GM12801 (cell line): ENCODE data around the gene KDM1A.

Experiments used
- CTCF ChIP-seq: IDR thresholded peaks from one replicate; pipeline ENCODE4 v1.5.1; 2011; ENCODE audit warnings: control low read depth; ENCODE audit not compliant: insufficient read length; ENCODE audit errors: extremely low read depth

Gene KDM1A

DNA sequence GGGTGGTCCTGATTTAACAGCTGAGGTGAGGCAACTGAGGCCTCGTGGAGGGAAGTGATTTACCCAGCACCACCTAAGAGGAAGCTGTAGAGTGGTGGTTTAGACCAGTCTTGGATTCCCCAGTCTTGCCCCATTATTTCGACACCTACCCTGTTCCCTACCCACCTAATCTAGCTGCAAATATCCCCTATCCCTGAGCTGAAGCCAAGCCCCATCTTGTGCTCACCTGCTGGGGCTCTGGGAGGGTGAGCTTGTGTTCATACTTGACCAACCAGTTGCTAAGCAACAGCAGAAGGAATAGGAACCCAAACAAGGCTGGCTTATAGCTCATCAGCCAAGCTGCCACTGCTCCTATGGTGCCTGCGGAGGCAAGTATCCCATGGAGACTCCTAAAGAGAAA is 5.6 kb upstream of the KDM1A start:
- no peak for TF ChIP-seq CTCF

GRCh38 chr1:23018661-23019093 is 591 bp upstream of the KDM1A start:
- no peak for TF ChIP-seq CTCF

- no peak for TF ChIP-seq CTCF
Measured at GRCh38 chr1:23019863-23020625, 776 bp downstream of the KDM1A start.

GRCh38 chr1:23020706-23021405 is 1.6 kb downstream of the KDM1A start:
- no peak for TF ChIP-seq CTCF

DNA sequence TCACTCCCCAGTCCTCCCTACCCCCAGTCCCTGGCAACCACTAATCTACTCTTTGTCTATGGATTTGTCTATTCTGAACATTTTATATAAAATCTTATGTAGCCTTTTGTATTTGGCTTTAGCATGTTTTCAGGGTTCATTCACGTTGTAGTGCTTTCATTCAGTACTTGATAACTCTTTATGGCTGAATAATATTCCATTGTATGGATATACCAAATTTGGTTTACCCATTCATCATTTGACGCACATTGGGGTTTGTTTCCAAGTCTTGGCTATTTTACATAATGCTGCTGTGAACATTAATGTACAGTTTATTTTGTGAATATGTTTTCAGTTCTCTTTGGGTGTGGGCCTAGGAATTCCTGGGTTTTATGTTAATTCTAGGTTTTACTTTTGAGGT is 2.6 kb downstream of the KDM1A start:
- no peak for TF ChIP-seq CTCF

- no peak for TF ChIP-seq CTCF
Measured at GRCh38 chr1:23023174-23023845, 4.0 kb downstream of the KDM1A start.

DNA sequence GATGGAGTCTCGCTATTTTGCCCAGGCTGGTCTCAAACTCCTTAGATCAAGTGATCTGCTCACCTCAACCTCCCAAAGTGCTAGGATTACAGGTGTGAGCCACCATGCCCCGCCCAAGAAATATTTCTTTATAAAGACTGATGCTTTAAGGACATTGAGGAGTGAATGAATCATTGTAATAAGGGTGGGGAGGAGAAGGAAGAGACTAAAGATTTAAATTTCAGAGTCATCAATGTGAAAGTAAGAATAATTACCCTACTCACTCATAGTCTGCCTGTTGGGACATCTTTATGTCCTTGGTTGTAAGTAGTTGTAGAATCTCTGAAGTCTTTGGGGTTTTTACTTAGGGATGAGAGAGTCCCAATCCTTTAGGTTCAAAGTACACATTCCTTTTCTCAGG is 7.3 kb downstream of the KDM1A start:
- no peak for TF ChIP-seq CTCF
